Measurements from ENCODE around the gene STIL.
A peak's percentile ranks its signal among the peaks of the same experiment; 100 is the strongest.

The STIL gene

DNA sequence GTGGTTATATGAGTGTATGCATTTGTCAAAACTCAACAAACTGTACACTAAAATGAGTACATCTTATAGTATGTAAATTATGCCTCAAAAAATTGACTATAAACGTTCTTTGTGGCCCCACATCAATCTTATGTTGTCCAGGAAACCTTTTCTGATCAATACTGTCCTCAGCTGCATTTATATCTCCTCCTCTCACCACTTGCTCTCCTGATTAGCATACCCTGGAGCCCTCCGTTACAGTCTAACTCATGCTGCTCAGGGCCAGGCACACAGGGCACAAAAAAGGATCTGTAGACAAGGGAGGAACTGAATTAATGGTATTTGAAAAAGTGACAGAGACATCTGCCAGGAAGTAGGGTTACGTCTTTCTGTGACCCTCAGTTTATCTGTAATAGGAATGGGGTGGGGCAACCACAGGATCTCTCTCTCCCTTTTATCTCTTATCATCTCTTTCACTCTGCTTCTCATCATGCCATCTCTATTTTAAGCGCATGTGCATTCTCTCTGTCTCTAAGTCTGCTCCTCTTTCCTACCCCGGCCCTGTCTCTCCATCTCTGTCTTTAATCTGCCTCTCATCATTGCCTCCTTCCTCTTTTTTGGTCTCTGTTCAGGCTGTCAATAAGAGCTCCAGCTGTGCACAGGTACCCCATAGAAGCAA lies 74.9 kb downstream of the STIL start:
- no peak for DNase-seq (ENCODE audit: low read depth, low spot score)
- in situ Hi-C loops (cut with HindIII; ENCODE audit: low sequenced_read_pairs): no loop called here
- TF ChIP-seq, protein P1, sequence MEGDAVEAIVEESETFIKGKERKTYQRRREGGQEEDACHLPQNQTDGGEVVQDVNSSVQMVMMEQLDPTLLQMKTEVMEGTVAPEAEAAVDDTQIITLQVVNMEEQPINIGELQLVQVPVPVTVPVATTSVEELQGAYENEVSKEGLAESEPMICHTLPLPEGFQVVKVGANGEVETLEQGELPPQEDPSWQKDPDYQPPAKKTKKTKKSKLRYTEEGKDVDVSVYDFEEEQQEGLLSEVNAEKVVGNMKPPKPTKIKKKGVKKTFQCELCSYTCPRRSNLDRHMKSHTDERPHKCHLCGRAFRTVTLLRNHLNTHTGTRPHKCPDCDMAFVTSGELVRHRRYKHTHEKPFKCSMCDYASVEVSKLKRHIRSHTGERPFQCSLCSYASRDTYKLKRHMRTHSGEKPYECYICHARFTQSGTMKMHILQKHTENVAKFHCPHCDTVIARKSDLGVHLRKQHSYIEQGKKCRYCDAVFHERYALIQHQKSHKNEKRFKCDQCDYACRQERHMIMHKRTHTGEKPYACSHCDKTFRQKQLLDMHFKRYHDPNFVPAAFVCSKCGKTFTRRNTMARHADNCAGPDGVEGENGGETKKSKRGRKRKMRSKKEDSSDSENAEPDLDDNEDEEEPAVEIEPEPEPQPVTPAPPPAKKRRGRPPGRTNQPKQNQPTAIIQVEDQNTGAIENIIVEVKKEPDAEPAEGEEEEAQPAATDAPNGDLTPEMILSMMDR (IDR thresholded peaks at IDR 0.05; ENCODE audit: low read depth, low read length): no peak
- H3K4me3 ChIP-seq (ENCODE audit: low read depth, low read length): no peak overlapping the region

DNA sequence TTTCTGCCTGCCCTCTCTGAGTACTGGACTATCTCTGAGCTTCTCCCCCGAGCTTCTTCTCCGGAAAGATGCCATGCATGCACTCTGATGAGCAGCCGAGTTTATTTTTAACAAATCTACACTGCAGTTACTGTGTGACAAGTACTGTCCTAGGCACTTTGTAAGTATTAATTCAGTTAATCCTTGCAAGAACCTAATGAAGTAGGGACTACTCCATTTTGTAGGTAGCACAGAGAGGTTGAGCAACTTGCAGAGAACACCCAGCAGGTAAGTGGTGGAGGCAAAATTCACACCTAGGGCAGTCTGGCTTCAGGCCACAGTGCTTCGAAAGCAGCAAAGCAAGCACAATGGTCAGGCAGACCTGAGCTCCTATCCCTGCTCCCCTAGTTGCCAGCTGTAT lies 78.1 kb downstream of the STIL start:
- TF ChIP-seq, protein P1 (IDR thresholded peaks at IDR 0.05; ENCODE audit: low read depth, low read length): no peak
- H3K4me3 ChIP-seq (ENCODE audit: low read depth, low read length): no peak overlapping the region
- in situ Hi-C loops (cut with HindIII; ENCODE audit: low sequenced_read_pairs): no loop called here
- DNase-seq (ENCODE audit: low read depth, low spot score): no peak

DNA sequence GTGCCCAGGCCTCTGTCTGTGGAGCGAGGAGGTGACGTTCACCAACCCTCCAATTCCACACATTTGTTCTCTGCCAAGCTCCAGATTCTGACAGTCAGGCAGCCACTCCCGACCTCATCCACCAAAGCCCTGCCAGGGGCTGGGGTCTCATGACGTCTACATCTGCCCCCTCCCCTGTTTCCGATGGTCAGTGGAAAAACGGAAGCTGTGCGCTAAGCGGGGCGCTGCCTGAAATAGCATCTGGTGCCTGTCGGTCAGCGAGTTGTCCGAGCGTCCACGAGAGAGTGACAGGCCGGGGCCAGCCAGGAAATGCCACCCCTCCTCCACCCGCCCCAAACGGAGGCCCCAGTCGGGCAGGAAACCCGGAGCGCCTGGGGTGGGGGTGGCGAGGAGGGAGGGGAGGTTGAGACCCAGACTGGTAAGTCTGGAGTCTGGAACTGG lies 78.7 kb downstream of the STIL start:
- TF ChIP-seq, protein P1 (IDR thresholded peaks at IDR 0.05; ENCODE audit: low read depth, low read length): no peak
- DNase-seq (ENCODE audit: low read depth, low spot score): no peak
- H3K4me3 ChIP-seq (ENCODE audit: low read depth, low read length): no peak overlapping the region
- in situ Hi-C loops (cut with HindIII; ENCODE audit: low sequenced_read_pairs): no loop called here

DNA sequence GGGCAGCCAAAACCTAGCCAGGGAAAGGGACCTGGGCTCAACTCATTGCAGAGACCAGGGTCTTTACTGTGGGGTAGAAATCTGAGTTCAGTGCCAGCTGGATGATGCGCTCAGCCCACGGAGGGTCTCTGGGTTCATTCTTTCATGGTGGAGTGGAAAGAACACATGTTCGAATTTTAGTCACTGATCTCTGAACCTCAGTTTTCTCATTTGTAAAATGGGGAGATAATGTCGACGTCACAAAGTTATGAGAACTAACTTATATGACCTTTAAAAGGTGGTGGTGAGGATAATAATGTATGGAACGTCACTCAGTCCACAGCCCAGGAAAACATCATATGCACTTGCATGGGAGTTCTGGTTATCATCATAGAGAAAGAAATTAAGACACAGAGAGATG lies 80.8 kb downstream of the STIL start:
- no peak overlapping the region for H3K4me3 ChIP-seq (ENCODE audit: low read depth, low read length)
- TF ChIP-seq, protein P1 (IDR thresholded peaks at IDR 0.05; ENCODE audit: low read depth, low read length): no peak
- no peak for DNase-seq (ENCODE audit: low read depth, low spot score)
- in situ Hi-C loops (cut with HindIII; ENCODE audit: low sequenced_read_pairs): no loop called here

DNA sequence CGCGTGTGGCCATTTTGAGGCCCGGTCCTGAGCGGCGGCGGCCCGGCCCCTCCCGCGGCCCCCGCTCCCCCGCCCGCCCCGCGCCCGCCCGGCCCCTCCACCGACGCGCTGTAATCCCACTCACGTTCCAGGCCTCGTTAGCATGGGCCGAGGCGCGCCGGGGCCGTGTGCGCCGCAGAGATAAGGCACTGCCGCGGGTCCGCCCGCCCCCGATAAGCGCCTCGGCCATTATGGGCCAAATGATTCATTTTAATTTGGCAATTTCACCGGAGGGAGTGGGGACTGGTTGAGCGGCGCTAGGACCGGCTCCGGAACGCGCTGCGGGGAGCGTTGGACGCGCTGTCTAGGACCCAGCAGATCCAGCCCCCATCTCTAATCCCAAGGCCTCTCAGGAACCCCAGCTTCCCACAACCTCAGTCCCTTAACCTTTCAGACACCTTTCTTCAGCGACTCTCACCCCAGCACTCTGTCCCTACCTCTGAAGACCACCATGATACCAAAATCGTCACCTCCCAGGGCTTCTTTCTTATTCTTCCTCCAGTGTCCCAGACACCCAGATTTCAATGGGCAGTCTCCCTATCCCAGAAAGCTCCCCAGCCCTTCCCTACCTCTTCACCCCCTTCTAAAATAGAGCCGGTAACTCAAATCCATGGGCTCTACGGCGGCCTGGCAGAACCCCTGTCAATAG lies 81.6 kb downstream of the STIL start, which contains the start of gene TAL1:
Gene TAL1, minus strand, starts transcription at position 39 of the 688 bp plus-strand sequence. CDS start 6,337 bp downstream, outside the sequence.
- H3K4me3 ChIP-seq (ENCODE audit: low read depth, low read length): peak within 1 kb of the TSS; percentile 6
- TF ChIP-seq, protein P1 (IDR thresholded peaks at IDR 0.05; ENCODE audit: low read depth, low read length): no peak
- DNase-seq (ENCODE audit: low read depth, low spot score): no peak
- in situ Hi-C loops (cut with HindIII; ENCODE audit: low sequenced_read_pairs): no loop called here

DNA sequence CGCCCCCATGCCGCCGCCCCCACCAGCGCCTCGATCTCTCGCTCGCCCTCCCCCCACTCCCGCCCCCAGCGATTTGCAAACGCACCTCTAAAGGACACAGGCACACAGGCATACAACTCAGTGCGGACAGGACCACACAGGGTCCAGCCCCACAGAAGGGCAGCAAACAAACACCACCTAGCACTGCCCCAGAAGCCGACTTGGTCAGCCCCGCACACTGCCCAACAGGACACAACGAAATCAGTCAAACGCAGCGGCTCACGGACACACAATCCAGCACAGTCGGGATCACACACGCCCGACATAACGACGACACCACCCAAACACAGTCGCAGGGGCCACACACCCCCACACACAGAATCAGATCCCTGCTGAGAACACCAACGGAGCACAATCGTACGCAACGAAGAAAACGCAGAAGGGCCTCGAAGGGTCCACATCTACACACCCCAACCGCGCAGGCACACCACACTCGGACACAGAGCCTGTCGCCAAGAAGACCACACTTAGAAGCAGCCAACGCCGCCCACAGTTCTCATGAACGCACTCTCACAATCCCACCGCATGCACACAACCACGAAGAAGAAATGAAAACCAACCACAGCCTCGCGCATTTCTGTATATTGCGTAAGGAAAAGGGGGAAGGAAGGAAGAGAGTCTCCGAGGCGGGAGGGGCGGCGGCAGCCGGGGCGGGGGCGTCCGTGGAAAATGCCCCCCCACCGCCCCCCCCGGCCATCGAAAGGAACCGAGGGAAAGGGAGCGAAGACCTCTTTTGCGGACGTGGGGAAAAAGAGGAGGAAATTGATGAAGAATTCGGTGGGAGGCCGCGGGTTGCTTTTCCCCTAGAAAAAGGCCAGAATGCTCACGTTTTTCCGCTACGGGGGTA lies 82.4 kb downstream of the STIL start:
- DNase-seq (ENCODE audit: low read depth, low spot score): peak; percentile 35
- in situ Hi-C loops (cut with HindIII; ENCODE audit: low sequenced_read_pairs): no loop called here
- peak overlapping the region; percentile 6 for H3K4me3 ChIP-seq (ENCODE audit: low read depth, low read length)
- TF ChIP-seq, protein P1 (IDR thresholded peaks at IDR 0.05; ENCODE audit: low read depth, low read length): no peak
